Stimulated activated naive CD4-positive, alpha-beta T cell (primary cell): ENCODE measurements around the gene EPHX1.

ENCODE experiments used
- DNase-seq, 6 experiments: peaks; one replicate each; lab custom pipeline; 2025; lab: John Stamatoyannopoulos, UW

EPHX1 gene

DNA sequence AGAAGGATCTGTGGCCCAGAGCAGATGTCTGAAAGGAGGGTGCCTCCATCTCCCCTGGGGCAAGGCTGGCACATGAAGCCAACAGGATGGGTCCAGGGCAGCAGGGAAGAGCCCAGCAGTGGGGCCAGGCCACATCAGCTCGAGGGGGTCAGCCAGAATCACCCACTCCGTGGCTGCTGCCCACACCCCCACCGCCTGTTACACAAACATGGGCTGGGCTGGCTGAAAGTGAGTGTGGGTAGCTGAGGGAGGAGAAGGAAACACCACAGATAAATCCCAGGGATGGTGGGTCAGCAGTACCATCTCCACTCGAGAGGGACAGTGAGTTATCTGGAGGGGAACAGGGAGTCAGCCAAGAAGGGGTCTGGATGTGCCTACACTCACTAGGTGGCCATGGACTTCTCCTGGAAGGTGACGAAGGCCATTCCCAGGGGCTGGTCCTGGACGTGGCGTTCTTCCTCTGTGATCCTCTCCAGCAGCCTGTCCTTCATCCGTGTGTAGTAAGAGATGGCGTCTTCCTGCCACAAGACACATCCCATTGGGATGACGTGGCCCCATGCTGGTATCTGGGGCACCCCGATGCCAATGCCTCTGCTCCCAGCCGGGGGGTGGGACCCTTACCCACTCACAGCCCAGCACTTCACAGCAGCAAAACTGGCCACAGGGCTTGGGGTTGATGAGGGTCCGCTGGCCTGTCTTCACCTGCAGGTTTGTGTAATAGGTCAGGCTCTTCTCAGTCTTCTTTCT lies 52.1 kb downstream of the EPHX1 start:
- no peak for DNase-seq

DNA sequence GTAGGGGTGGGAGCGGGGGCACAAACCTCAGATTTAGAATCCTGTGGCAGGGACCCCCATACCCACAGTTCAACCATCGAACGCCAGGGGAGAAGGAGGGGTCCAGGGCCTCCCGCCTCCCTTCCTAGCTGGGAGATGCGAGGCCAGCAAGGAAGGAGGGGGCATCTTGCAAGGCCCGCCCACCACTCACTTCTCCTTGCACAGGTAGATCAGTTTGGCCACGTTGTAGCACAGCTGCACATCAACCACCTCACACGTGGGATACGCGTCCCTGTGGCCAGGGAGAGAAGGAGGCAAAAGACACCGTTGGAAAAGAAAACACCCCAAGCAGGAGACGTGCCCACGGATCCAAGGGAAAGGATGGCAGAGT lies 52.6 kb downstream of the EPHX1 start:
- DNase-seq: no peak

DNA sequence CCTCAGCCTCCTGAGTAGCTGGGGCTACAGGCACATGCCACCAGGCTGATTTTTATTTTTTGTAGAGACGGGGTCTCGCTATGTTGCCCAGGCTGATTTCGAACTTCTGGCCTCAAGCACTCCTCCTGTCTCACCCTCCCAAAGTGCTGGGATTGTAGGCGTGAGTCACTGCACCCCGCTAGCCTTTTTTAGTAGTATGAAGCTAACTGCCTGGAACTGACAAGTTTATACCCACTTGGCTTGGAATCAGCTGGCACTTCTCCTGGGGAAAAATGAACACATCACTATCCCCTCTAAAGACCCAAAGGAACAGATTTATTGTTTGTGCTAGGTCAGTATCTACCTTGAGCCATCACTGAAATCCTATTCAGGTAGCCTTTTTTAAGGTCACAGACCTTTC lies 53.2 kb downstream of the EPHX1 start:
- no peak for DNase-seq

DNA sequence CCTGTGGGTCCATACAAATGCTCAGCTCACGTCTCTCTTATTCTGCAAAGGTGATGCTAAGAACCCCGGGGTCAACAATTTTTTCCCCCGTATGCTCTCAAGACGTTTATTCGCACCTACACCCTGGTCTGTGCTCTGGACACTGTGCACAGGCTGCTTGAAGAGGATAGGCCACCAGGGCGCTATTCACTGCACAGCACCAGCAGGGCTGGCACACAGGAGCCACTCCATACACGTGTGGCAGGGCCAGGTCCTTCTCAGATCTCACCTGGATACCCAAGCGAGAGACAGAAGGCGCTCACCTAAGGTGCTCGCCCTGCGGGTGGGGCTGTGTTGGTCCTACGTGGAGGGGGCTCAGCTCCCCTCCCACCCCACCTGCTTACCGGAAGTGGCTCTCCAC lies 55.6 kb downstream of the EPHX1 start:
- peak in 1 of 6 experiments; percentile 42 for DNase-seq

DNA sequence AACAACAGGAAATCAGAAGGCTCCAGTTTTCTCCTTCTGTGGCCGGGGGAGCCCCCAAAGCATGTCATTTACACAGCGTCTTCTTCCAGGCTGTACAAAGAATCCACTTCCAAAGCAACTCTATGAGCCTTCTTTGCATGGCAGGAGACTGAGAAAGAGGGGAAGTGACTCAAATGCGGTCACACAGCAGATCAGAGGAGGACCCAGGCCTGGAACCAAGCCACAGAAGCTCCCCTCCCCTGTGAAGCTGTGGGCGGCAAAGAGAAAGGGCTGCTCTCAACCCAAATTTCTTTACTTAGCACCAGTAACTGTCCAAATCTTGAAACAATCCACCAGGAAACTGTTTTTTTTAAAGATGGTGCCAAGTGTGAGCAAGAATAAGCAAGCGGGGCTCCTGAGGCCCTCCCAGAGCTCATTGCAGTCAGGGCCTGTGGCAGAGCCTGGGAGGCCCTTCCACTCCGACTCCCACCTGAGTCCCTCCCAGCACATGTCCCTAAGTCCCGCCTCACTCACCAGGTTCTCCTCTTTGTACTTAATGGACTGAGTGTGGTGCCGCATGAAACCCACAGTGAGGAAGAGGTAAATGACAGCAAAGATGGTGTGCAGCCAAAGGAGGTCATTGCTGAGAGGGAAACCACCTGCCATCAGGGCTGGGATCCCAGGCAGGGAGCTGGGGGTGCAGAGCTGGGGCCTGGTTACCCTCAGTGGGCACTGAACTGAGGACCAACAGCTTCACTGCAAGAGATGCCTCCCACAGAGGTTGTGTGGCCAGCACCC lies 56.3 kb downstream of the EPHX1 start:
- peak; percentile 42 to 67 (median 60) for DNase-seq

DNA sequence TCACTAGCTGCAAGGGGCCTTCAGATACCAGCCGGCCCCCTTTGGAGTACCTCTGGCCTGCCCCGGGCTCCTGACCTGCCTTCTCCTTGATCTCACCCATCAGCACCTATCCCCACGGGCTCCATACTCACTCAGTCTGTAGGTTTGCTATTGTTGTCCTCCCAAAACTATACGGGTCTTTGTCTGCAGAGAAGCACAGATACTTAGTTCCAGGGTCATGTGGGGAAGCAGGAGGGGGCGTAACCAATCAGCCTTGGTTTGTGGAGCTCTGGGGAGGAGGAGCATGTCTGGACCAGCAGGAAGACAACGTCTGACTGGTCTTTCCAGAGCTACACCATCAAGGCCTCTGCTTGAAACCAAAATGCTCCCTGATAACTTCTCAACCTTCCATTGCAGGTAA lies 57.1 kb downstream of the EPHX1 start:
- no peak for DNase-seq

DNA sequence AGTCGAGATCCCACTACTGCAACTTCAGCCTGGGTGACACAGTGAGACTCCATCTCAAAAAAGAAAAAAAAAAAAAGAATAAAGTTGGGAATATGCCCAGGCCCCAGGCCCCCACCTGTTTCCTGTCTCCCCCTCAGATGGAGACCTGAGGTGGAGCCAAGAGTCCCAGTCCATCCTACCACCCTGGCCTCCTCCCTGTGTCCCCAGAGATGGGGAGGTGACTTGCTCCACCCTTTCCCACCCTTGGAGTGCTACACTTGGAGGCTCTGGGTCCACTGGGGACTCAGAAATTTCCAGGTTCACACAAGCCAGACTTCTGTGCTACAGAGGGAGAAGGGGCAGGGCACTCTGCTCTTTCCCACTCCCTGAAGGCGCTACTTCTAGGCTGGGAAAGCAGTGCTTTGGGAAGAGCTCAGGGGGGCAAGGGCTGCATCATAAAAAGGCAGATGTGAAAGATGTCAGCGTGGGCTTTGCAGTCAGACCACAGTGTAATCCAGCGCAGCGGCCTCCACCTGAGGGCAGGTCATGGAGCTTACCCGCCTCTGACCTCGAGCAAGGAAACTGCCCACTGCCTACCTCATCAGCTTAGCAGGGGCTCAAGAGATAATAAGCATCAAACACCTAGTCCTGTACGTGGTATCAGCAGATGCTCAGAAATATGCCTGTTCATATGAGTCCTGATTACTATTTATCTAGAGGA lies 58.9 kb downstream of the EPHX1 start:
- no peak for DNase-seq

DNA sequence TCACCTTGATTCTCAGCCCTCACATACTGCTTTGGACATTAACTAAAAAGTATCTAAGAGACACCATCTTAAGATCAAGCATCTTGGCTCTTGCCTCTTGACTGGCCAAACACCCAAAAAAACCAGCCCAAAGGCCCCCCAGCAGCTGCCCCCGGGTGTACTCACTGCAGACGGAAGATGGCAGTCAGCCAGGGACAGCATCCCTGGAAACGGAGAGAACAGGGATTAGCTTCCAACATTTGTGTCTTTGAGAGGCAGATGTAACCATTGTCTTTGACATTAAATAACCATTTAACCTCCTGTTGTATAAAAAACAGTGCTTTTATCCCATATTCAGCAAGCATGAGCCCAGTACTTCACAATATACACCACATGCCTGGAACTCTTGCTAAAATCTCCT lies 61.0 kb downstream of the EPHX1 start:
- DNase-seq: no peak

DNA sequence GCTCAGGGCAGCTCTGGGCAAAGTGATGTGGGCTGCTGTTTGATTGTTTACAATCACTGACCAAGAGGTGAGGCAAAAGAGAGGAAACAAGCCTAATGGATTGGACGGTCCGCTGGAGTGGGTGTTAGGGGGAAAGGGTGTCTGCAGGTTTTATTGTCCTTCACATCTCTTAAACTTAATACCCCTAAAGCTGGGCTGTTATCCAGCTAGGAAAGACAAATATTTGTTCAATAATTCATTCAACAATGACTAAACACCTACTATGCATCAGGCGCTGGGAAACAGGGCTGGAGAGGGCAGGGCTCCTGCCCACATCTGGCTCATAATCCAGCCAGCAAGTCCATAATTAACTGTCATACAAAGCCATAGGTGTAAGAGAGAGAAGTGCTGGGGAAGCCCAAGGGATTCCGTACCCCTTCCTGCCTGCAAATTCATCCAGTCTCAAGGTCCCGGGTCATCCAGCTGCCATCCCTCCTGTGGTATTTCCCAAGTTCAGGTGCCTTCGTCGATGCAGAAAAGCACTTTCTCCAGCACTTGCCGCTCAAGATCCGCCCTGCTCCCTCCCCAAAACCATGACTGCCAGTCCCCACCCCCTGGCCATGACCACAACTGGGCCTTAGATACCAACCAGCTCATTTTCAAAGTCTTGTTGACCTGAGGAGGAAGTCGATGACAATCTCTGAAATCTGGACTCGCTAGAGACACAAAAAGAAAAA lies 61.6 kb downstream of the EPHX1 start:
- no peak for DNase-seq

DNA sequence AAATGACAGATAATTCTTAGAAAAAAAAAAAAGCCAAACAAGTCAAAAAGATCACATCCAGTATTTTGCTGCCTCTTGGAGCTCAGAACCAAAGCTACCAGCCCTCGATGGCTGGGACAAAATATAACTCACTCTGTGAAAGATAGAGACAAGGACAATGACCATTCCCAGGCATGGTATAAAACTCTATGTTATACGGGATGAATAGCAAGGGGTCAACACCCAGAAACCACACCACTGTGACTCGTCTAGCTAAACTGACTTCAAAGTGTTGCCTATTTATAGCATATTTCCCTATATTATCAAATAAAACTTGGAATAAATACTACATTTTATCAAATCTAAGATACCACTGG lies 62.1 kb downstream of the EPHX1 start:
- DNase-seq: no peak

DNA sequence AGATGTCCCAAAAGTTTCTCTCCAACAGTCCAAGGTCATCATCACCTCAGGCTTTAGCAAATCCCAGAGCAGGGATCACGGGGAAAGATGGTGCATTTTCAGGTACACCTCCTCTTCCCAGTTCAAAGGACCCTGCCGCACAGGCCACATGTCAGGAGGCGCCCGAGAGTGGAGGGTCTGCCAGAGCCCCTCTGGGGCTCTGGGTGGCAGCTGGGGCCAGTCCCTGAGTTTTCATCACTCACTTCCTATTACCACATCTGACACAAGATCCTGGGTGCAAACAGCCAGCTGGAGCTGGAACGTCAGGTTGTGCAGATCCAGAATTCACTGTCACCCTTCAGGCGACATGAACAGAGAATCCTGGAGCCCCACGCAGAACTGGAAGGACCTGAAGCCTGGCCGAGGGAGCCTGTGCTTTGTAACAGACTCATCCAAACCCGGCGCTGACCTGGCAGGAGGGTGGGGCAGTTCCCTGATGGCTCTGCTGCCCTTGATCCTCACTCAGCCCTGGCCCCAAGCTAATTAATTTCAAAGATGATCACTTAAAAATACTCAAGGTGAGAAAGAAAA lies 63.4 kb downstream of the EPHX1 start:
- DNase-seq: no peak

DNA sequence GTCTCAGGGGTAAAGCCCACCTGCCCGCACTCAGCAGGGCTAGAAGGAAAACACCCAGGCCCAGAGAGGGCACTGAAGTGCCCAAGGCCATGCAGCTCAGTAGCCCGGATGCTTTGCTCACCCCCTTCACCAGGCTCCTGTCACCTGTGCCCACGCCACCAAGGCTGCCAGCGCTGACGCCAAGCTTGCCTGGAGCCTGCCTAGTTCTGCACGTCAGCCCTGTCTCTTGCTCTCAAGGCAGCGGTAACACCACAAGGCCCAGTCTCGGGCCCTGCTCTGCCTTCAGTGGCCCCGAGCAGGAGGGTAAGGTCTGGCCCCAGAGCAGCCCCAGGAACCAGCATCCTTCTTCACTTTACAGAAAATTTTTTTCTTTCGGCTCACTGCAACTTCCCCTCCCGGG lies 64.5 kb downstream of the EPHX1 start:
- no peak for DNase-seq

DNA sequence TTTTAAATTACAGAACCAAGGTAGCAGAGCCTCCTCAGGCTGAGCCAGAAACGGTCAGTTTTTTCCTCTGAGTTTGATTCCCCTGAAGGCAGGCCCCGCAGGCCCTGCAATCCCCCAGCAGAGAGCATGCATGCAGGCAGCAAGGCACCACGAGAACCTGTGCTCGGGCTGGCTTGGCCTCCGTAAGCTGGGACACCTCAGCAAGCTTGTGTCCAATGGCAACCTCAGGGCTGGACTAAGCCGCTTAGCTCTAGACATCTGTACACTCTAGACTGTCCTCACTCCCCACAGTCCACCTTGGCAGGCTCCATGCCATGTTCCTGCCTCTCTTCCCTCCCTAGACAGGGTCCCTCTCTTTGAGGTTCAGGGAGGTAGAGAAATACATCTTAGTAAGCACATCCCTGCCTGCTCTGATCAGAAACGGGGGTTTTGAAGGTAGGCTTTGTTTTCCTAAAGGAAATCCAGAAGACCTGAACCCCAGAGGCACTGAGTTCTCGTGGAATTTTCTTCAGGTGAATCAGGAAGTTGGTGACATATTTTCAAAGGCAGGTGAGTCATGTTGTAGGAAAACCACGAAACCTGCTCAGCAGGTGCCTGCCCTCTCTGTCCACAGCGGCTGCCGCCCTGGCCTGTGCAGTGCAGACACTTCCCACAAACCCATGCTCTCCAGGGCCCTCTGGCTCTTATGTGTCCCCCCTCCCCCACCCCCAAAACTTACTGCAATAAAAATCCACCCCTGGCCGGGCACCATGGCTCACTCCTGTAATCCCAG lies 65.3 kb downstream of the EPHX1 start:
- no peak for DNase-seq

DNA sequence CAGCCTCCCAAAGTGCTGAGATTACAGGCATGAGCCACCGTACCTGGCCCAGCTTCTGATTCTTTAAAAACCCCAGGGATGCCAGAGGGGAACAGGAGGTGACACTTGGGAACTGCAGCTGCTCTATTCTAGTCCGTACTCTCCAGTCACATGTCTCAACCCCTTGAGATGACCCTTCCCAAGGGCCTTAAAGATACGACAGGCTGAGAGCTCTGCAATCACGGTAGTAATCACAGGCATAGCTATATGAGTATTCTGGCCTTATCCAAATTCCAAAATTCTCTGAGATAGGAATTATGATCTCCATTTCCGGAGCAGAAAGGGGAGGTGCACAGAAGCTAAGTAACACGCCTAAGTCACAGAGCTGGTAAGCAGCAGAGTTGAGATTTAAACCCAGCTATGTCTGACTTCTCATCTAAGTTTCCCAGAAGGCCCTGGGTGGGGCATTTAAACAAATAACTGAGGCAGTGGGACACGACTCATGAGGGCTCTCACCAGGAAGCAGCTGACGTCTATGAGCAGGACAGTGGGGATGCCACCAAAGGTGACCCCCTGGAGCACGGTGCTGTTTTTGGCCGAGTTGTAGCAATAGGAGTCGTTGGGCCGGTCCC lies 67.1 kb downstream of the EPHX1 start:
- DNase-seq: no peak

DNA sequence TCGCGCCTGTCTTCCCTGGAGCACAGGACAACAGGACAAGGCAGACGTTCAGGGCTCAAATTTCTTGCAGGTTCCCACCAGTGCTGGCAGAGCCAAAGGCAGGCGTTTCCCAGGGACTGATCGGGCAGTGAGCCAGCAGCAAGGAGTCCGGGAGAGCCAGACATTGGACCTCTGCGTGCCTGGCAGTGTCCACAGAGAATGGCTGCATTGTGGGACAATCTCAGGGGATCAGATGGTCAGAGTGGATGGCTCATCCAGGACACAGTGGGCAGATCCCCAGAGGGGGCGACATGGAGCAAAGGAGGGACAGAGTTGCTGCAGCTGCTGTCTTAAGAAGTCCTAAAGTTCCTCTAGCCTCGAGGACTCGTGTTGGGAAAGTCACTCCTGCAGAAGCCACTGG lies 67.7 kb downstream of the EPHX1 start:
- peak in 1 of 6 experiments; percentile 5 for DNase-seq

DNA sequence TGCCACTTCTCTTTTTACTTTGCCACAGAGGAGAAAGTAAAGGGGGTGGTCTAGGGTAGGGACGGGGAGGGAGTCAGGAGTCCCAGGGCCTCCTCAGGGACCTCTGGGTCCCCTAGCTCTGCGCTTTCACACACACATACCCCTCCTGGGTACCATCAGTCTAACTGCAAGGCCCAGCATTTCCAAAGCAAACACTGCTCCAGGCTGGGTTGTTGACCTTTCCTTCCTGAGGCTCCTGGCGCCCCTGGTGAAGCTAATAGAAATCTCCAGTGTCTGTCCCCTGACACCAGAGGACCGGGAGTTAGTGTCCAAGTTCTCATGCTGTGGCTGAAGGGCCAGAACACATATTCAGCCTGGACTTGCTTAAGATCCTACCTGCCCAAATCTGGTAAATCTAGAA lies 68.4 kb downstream of the EPHX1 start:
- no peak for DNase-seq

DNA sequence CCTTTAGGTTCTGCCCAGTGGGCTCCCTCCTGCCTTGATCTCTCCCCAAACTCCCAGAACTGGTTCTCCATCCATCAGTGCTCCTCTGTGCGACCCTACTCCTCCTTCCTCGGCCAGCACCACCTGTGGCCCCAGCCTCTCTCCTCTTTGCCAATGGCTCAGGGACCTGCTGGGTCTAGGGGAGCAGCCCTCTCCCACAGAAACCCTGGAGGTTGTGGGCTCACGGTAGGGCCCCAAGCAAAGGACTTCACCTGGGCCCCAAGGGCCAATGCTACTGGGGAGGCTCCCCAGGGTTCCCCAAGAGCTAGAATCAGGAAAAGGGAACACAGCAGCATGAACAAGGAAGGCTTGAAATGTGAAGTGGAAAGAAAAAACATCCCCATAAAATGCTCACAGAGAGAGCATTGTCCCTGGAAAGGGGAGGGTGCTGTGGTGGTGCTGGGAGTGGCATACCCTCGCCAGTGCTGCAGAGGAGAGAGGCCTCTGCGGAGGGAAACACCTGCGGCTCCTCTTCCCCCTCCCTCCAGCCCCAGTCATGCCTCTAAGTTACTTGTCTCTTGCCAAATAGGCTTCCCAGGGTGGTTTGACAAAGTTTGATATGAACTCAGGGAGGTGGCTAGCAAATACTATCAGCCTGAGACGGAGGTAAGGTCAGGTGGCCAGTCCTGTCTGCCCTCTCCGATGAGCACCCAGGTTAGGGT lies 69.7 kb downstream of the EPHX1 start:
- peak in 3 of 6 experiments; percentile 16 to 54 (median 22) for DNase-seq

DNA sequence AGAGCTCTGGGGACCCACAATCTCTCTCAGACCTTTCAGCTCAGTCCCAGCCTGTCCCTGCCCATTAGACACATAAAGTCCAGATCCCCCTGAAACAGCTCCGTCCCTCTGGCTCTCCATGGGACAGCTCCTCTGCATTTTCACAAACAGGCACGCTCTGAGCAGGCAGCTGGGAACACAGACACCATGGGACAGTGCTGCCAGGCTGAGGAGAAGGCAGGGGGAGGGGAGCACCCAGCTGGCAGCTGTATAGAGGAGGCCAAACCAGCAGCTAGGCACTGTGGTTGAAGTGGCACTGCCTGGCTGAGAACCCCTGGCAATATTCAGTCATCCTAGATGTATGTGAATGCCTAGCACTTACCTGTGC lies 70.3 kb downstream of the EPHX1 start:
- no peak for DNase-seq

DNA sequence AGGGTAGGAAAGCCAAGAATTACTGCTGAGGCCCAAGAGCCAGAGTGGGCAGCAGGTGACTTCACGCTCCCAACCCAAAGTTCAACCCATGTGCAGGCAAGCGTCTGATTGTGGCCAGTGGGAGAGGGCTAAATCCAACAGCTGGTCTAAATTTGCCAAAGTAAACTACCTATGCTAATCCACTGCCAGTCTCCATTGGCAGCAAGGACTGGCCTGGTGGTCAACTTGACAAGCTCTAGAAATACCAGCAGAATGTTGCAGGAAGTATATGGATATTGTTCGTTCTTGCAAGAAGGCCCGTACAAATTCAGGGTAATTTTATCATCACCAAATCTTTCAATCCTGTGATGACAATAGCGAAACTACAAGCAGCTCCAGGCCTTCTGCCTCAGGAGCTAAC lies 70.7 kb downstream of the EPHX1 start:
- DNase-seq: peak in 1 of 6 experiments; percentile 15
